HG03521 (cell line): Measurements from ENCODE around the gene KLF12.

ENCODE experiments used
- ATAC-seq: cut with Tn5 transposase; IDR thresholded peaks from one replicate; pipeline ENCODE4 v1.9.1; 2021; ENCODE audit warnings: mild to moderate bottlenecking, moderate library complexity; ENCODE audit not compliant: unreplicated experiment

The KLF12 gene

DNA sequence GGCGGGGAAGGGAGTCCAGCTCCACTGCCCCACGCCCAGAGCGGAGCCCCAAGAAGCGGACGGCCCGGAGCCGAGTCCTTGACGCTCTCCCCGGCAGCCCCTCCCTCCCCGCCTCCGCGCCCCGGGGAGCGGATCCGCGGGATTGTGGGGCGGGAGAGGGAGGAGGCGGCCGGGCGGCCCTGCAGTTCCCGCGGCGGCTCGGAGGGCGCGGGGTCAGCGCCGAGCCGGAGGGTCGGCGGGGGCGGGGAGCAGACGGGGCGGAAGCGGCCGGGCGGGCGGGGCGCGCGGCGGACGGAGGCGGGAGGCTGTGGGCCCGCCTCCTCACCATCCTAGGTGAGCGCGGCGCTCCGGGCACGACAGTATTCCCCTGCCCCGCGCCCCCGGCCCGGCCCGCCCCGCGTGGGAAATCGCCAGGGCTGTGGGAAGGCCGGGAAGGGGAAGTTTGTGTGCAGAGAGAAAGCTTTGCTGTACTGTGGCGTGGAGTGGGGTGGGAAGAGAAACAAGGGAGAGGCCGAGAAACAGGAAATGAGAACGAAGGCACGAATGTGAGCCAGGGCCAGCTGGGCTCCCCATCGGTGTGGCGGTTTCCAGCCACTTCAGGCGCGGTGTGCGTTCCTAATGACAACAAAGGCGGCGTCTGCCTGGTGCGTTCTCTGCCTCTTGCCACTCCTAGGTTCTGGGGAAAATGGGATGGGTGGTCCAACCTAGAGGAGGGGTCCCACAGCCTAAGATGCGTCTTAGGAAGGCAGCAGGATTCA, 1.3 kb upstream of the KLF12 start:
- ATAC-seq = peak; percentile 39

- ATAC-seq = peak; percentile 16
These were observed 647 bp upstream of the KLF12 start for GRCh38 chr13:74134777-74135325.

DNA sequence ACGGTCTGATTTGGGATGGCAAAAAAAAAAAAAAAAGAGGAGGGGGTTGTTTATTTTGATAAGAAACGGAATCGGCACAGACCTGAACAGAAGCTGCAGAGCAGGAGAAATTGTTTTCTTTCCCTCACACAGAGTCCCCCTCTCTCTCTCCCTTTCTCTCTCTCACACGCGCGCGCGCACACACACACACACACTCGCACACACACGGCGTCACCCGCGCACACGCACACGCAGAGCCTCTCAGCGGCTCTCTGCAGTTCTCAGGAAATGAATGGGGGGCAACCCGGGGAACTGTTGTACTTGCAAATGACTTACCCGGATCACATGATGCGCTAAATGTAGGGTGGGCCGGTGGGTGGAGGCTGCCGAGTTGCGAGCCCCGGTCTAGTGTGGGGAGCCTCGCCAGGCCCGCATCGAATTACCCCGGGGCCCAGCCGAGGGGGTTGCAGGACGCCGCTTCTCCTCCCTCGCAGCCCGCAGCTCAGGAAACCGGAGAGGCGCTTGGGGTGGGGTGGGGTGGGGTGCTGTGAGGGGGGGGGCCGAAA, 475 bp downstream of the KLF12 start:
- peak; percentile 43 for ATAC-seq

- no peak for ATAC-seq
These were observed 1.2 kb downstream of the KLF12 start for GRCh38 chr13:74132776-74133656.

DNA sequence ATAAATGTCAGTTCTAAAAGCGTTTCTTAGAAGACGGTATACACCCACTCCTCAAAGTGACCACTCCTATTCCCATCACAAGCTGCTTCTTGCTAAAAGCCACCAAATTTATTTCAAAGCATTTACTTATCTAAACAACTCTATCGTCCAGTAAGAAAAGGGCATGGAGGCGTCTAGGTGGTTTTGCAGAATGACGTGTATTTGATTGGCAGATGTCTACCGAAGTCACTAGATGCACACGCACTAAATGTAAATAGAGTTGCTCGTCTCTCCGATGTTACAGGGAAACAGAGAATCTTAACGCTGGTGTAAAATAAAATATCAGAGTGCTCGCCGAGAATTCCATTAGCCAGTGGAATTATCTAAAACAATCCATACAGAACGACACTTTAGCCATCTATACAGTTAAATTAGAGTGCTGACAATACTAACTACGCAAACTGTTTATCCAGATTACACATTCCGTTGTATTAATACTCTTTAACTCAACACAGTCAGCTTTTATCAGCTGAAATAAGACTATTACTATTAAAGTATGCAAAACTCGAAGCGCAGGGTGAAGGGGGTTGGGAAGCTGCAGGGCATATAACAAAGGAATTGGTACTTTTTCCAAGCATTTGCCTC, 1.9 kb downstream of the KLF12 start:
- no peak for ATAC-seq

DNA sequence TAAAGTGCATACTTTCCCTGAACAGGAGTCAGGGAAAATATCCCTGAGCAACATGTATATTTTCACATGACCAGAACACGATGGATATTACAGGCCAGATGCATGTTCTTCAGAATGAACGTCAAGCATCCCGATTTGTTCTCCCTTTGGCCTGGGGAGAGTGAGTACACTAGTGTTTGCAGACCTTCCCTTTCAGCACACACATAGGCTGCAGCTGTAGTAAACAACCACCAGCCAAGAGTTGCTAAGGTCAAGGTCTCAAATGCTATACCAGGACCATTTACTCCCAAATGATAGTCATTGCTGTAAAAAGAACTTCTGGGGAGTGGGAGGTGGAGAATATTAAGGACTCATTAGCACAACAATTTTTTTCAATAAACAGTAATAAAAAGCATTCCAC, 3.0 kb downstream of the KLF12 start:
- ATAC-seq = no peak

DNA sequence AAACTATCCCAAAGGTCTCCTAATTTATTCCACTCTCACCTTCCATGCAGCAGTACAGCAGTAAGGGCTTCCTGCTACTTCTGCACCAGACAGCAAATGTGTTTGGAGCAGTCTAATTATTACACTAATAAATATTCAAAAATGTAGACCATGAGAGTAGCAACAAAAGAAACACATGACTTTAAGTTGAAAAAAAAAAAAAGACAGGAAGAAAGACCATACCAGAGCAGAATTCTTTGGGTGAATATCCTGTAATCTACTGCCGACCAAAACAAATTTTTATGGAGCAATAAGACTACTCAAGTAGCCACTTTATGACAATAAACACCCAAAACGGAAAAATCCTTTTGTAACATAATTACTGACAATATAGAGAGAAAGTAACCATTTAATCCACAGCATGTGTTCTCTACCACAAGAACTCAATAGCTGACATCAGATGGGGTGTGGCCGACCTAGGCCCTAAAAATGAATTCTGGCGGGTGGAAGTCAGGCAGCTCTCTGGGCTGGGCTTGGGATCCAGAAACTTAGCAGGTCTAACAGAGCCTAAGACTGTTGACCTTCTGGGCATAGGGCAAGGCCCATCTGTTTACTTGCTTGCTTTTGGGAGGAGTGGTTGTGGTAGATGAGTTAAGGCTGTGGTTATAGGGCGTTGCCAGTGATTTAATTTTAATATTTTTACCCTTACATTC, 4.6 kb downstream of the KLF12 start:
- no peak for ATAC-seq

GRCh38 chr13:74128156-74128767, 5.9 kb downstream of the KLF12 start:
- no peak for ATAC-seq

DNA sequence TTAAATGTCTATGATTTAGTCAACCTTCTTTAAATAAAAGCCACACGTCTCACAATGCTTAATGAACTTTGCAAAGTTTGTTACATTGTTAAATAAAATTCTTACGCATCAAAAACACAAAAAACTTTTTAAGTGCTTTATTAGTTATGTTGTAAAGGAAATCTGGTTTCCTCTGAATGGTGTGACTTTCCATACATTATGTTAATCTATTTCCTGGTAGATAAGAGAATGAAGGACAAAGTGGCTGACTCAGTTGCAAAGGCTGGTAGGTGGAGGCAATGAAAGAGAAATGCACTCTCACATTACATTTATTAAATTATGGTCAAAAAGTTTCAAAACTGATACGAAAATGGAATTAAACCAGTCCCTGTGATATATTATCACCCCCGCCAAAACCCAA, 15.9 kb downstream of the KLF12 start:
- ATAC-seq = no peak

DNA sequence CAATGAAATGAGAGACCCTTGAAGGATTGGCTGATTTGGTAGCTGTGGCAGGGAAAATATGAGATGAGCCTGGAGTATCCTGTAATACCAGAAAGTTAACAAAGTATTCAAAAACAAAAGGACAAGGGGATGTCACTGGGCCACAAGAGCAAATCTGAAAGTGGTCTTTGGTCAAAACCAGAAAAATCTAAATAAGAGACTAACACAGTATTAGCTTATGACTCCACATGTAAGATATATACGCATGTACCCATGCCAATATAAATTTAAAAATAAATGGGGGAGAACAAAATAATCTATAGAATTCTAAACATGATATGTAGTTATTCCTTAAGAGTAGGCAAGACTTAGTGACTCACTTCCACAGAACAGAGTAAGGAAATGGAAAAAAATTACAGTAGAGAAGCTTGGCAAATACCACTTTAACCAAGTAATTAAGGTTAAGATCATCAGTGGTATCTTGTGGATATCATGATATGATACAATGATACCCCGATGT, 16.9 kb downstream of the KLF12 start:
- no peak for ATAC-seq

DNA sequence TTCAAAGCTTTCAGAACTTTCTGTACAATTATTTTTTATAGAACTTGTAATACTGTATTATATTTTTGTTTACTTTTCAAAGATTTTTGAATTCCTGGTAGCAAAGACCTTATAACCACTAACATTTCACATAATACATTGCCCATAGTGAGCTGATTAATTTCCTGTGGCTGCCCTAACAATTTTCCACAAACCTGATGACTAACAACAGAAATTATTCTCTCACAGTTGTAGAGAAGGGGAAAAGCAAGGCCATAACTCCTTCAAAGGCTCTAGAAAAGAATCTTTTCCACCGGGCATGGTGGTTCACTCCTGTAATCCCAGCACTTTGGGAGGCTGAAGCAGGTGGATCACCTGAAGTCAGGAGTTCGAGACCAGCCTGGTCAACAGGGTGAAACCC, 19.1 kb downstream of the KLF12 start:
- ATAC-seq = no peak

DNA sequence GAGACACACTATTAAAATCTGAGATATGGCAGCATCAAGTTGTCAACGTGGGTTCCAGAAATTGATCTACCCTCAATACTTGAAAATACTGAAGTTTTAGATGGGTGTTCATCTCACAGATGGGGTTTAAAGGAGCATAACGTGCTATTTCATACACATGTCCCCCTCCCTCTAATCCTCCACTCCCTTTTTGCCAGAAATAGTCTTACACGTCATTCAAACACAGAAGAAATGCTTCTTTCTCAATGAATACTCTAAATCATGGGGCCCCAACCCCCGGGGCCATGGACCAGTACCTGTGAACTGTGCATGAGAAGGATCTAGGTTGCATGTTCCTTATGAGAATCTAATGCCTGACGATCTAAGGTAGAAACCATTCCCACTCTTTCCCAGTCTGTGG, 19.6 kb downstream of the KLF12 start:
- no peak for ATAC-seq

- ATAC-seq = no peak
These were observed 20.0 kb downstream of the KLF12 start for GRCh38 chr13:74114202-74114601.

DNA sequence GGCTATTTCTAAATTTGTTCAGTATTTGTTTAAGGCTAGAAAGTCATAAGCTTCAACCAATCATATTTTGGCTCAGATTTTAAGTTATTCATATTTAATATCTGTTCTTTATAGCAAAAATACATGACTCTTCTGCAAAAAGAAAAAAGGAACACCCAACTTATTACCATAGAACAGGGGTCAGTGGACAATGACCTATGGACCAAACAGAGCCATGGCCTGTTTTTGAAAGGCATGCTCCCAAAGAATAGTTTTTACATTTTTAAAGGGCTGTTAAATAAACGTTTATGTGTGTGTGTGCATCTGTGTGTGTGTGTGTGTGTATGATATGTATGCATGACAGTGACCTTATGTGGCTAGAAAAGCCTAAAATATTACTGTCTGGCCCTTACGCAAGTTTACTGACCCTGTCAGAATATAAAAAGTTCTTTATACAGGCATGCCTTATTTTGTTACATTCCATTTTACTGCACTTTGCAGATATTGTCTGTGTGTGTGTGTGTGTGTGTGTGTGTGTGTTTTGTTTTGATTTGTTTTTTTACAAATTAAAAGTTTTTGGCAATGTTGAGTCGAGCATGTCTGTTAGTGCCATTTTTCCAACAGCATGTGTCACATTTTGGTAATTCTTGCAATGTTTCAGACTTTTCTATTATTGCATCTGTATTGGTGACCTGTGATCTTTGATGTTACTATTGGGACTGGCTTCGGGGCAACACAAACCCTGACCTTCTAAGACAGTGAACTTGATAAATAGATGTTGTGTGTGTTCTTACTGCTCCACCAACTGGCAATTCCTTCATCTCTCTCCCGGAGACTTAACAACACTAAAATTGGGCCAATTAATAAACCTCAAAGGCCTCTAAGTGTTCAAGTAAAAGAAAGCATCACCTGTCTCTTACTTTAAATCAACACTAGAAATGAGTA, 22.0 kb downstream of the KLF12 start:
- ATAC-seq = no peak

GRCh38 chr13:74111399-74111798, 22.8 kb downstream of the KLF12 start:
- no peak for ATAC-seq

- ATAC-seq = no peak
These were observed 24.2 kb downstream of the KLF12 start for GRCh38 chr13:74110053-74110452.

DNA sequence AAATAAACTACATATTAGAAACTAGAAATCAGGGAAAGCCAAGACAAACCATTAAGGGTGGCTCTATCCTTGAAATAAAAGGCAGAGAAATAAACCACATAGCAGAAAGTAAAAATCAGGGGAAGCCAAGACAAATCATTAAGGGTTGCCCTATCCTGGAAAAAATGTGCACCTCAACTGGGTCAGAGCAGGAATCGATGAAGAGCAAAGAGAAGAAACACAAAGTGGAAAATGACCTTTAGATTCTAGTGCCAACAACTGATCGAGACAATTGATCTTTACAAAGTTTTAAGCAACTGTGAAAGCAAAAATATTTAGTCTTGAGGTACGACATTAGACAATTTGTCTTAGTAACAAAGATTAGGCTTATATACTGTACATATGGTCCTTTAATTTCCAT, 26.6 kb downstream of the KLF12 start:
- no peak for ATAC-seq

GRCh38 chr13:74105871-74106270, 28.3 kb downstream of the KLF12 start:
- ATAC-seq = no peak
